B cell (primary cell): Measurements from ENCODE around the gene PREX1. TPM values are rescaled to one million over a fixed set of nuclear protein-coding genes. Genes with fewer than 3 reads are reported as not detected.
A peak's percentile ranks its signal among the peaks of the same experiment; 100 is the strongest.

ENCODE experiments used
- ATAC-seq: fragments of 200-7000 bp; cut with Tn5 transposase; one replicate; pipeline ENCODE4 v1.10.0; 2021; ENCODE audit warnings: low read depth, mild to moderate bottlenecking, moderate number of reproducible peaks, moderate library complexity
- CTCF ChIA-PET: fragments of 350-600 bp; sonication (Branson Sonifier 250); formaldehyde crosslinking; loops from one replicate; lab custom pipeline; 2021; ENCODE audit warnings: antibody characterized with exemption, inconsistent platforms; lab: Charles Lee
- POLR2A ChIA-PET: fragments of 350-600 bp; sonication (Branson Sonifier 250); formaldehyde crosslinking; loops from one replicate; lab custom pipeline; 2021; ENCODE audit warnings: antibody characterized with exemption; lab: Charles Lee
- DNase-seq: peaks from one replicate; pipeline ENCODE4 v3.0.0; 2013
- H2AFZ ChIP-seq: 2 replicates; pipeline ENCODE4 v1.6.1; 2012; ENCODE audit warnings: mild to moderate bottlenecking, low read depth, low read length; ENCODE audit not compliant: insufficient read depth, poor library complexity, severe bottlenecking
- H3K27ac ChIP-seq, 2 donors: 1 replicate in 1 of 2; 2 replicates in 1 of 2; pipeline ENCODE4 v1.5.1; 2012 to 2013; ENCODE audit warnings: low read length in 2 of 2, mild to moderate bottlenecking in 2 of 2, moderate library complexity in 1 of 2
- H3K27me3 ChIP-seq, 4 experiments: fragments of 200-600 bp in 1 of 4; sonication (generic) in 1 of 4; replicated peaks in 1 of 4; 1 replicate in 2 of 4; 2 replicates in 2 of 4; pipeline versions ENCODE4 v1.6.1 to v1.7.0; 2013 to 2016; ENCODE audit warnings: low read length in 3 of 4, mild to moderate bottlenecking in 2 of 4, mixed read lengths in 1 of 4, moderate library complexity in 1 of 4; ENCODE audit not compliant: insufficient read depth in 4 of 4, control insufficient read depth in 3 of 4; ENCODE audit errors: control extremely low read depth in 1 of 4
- H3K36me3 ChIP-seq, 2 experiments: replicated peaks in 1 of 2; 1 replicate in 1 of 2; 2 replicates in 1 of 2; pipeline versions ENCODE4 v1.6.1 to v1.7.1; 2013; ENCODE audit warnings: low read length in 1 of 2; ENCODE audit not compliant: insufficient read depth in 2 of 2, control insufficient read depth in 1 of 2; ENCODE audit errors: control extremely low read depth in 1 of 2, extremely low read depth in 1 of 2
- H3K4me1 ChIP-seq, 2 donors: fragments of 200-600 bp in 1 of 2; sonication (generic) in 1 of 2; 1 replicate in 1 of 2; 2 replicates in 1 of 2; pipeline versions ENCODE4 v1.5.1 to v1.6.1; 2013 to 2017; ENCODE audit warnings: low read length in 2 of 2; ENCODE audit not compliant: control insufficient read depth in 2 of 2, insufficient read depth in 2 of 2
- H3K4me2 ChIP-seq: replicated peaks from 2 replicates; pipeline ENCODE3; 2012; ENCODE audit warnings: mild to moderate bottlenecking, low read depth, low read length; ENCODE audit not compliant: poor library complexity, severe bottlenecking
- H3K4me3 ChIP-seq, 5 experiments: fragments of 200-600 bp in 1 of 5; sonication (generic) in 1 of 5; 1 replicate in 3 of 5; 2 replicates in 2 of 5; pipeline versions ENCODE4 v1.5.1 to v1.7.0; 2011 to 2016; ENCODE audit warnings: low read length in 4 of 5, mild to moderate bottlenecking in 4 of 5, low read depth in 2 of 5, control low read depth in 1 of 5, moderate library complexity in 1 of 5; ENCODE audit not compliant: insufficient read depth in 1 of 5; ENCODE audit errors: control extremely low read depth in 1 of 5, extremely low read depth in 1 of 5
- H3K79me2 ChIP-seq: fragments of 200-600 bp; sonication (generic); one replicate; pipeline ENCODE4 v1.6.0; 2016; ENCODE audit warnings: low read length; ENCODE audit not compliant: control insufficient read depth, insufficient read depth
- H3K9ac ChIP-seq: fragments of 200-600 bp; sonication (generic); 2 replicates; pipeline ENCODE4 v1.6.1; 2017; ENCODE audit warnings: mild to moderate bottlenecking, low read length, moderate library complexity
- H3K9me3 ChIP-seq, 3 donors: one replicate each; pipeline versions ENCODE4 v1.6.1 to v1.7.1; 2013; ENCODE audit warnings: low read length in 2 of 3; ENCODE audit not compliant: control insufficient read depth in 2 of 3, insufficient read depth in 1 of 3; ENCODE audit errors: control extremely low read depth in 1 of 3
- H4K20me1 ChIP-seq: 2 replicates; pipeline ENCODE4 v1.6.0; 2012; ENCODE audit warnings: mild to moderate bottlenecking, low read length; ENCODE audit not compliant: insufficient read depth, control insufficient read depth, poor library complexity, severe bottlenecking
- H3K27ac Mint-ChIP-seq: one replicate; pipeline ENCODE4 v1.8.0; 2021; ENCODE audit warnings: mixed read lengths
- H3K27me3 Mint-ChIP-seq: one replicate; pipeline ENCODE4 v1.8.0; 2021; ENCODE audit warnings: mixed read lengths
- H3K4me1 Mint-ChIP-seq: one replicate; pipeline ENCODE4 v1.8.0; 2021; ENCODE audit warnings: mixed read lengths
- H3K4me3 Mint-ChIP-seq: one replicate; pipeline ENCODE4 v1.8.0; 2021; ENCODE audit warnings: mixed read lengths
- H3K9me3 Mint-ChIP-seq: one replicate; pipeline ENCODE4 v1.8.0; 2022; ENCODE audit warnings: mixed read lengths; ENCODE audit not compliant: insufficient read depth
- CTCF ChIP-seq: fragments of 200-600 bp; IDR thresholded peaks from one replicate; pipeline ENCODE4 v1.8.0; 2022; ENCODE audit warnings: antibody characterized with exemption, mild to moderate bottlenecking
- EZH2 ChIP-seq: IDR thresholded peaks from 2 replicates; pipeline ENCODE4 v1.6.1; 2012; ENCODE audit warnings: borderline replicate concordance, low read depth, mild to moderate bottlenecking, moderate library complexity, low read length; ENCODE audit not compliant: insufficient read depth, poor library complexity, severe bottlenecking
- WGBS: methylation state at CpG from one replicate; pipeline ENCODE4 v1.1.5; 2013; ENCODE audit warnings: missing lambda C conversion rate; ENCODE audit not compliant: insufficient coverage; 5-methylcytosine and 5-hydroxymethylcytosine counted together
- intact Hi-C: fragments of 100-400 bp; cut with micrococcal nuclease; formaldehyde crosslinking; loops from one replicate; pipeline ENCODE4 v1.10.0; 2022
- polyA plus RNA-seq: library from polyadenylated mRNA; depleted of rRNA; stranded (reverse); fragments of >200 nt; gene quantifications from 2 replicates; pipeline ENCODE4 v1.2.3, GENCODE V29; 2012
- total RNA-seq, 2 donors: library from RNA; stranded (reverse); fragments of 120-200 nt in 1 of 2; gene quantifications; 1 replicate in 1 of 2; 2 replicates in 1 of 2; pipeline versions ENCODE4 v1.2.3 to v1.2.4, GENCODE V29; 2013 to 2022

PREX1 gene
- total and polyA plus RNA-seq, 2 donors (not counting 1 experiment from before 2014, with no cell fraction given) = 79.1 to 99.4 TPM

GRCh38 chr20:48716541-48716940, 111.3 kb downstream of the PREX1 start:
- no peaks in the 10 kb centered on the region for H3K9me3 Mint-ChIP-seq
- intact Hi-C loops = no loop called here
- CTCF ChIA-PET = interaction anchor here (0.7 to 1.0 kb wide), 3 partner anchors 35 to 110 kb away, joined by 3 to 4 read pairs (median 3); no protein-coding TSS in a partner anchor

More at GRCh38 chr20:48716541-48716940, 111.3 kb downstream of the PREX1 start:
- POLR2A ChIA-PET = interaction anchor here (0.9 kb wide), 1 partner anchor 32 kb away, joined by 3 read pairs; no protein-coding TSS in a partner anchor
- H3K27me3 Mint-ChIP-seq = no peaks in the 10 kb centered on the region
- H3K9me3 ChIP-seq = peaks cover 0 to 13% (median 0%) of the 10 kb centered on the region in 3 donors
- H3K4me3 Mint-ChIP-seq = peak overlapping the region; percentile 66
- no peaks in the 10 kb centered on the region for H3K27me3 ChIP-seq
- ATAC-seq (no peak), DNase-seq (no peak)
- no peak overlapping the region for H2AFZ ChIP-seq
- peaks cover 86% of the 10 kb centered on the region for H3K4me1 Mint-ChIP-seq
- H3K36me3 ChIP-seq = no peaks in the 10 kb centered on the region
- peak overlapping the region; percentile 89 for H3K27ac Mint-ChIP-seq
- no peak for TF ChIP-seq EZH2
- no peak for TF ChIP-seq CTCF
- H3K4me1 ChIP-seq = peaks cover 79 to 92% of the 10 kb centered on the region in 2 donors
- H3K79me2 ChIP-seq = peaks cover 82% of the 10 kb centered on the region
- H3K4me2 ChIP-seq = peak overlapping the region; percentile 56
- WGBS = 73% methylated on average over 6 of the region's 7 CpGs
- H3K27ac ChIP-seq = peak overlapping the region; percentile 57 to 61
- H3K9ac ChIP-seq = no peak overlapping the region
- peaks cover 74% of the 10 kb centered on the region for H4K20me1 ChIP-seq
- no peak overlapping the region for H3K4me3 ChIP-seq
